Peyer's patch (tissue), 4 donors: ENCODE results near the gene DDX55. TPM values are rescaled to one million over a fixed set of nuclear protein-coding genes. Genes with fewer than 3 reads are reported as not detected.

Source experiments
- DNase-seq, 3 donors: peaks; one replicate each; pipeline ENCODE4 v3.0.0-alpha.2; 2017 to 2019
- H3K27ac ChIP-seq, 4 donors: fragments of 200-600 bp; sonication (generic); one replicate each; pipeline ENCODE4 v1.5.1; 2016 to 2019
- H3K27me3 ChIP-seq, 2 donors: fragments of 200-600 bp; sonication (generic); one replicate each; pipeline ENCODE4 v1.5.1; 2019
- H3K36me3 ChIP-seq, 3 donors: fragments of 200-600 bp; sonication (generic); one replicate each; pipeline ENCODE4 v1.5.1; 2016 to 2019
- H3K4me1 ChIP-seq, 4 donors: fragments of 200-600 bp; sonication (generic); one replicate each; pipeline ENCODE4 v1.5.1; 2016 to 2019
- H3K4me3 ChIP-seq, 4 donors: fragments of 200-600 bp; sonication (generic); 1 replicate in 3 of 4; 2 replicates in 1 of 4; pipeline ENCODE4 v1.5.1; 2016 to 2019; ENCODE audit warnings: mild to moderate bottlenecking in 1 of 4
- H3K9me3 ChIP-seq, 4 donors: fragments of 200-600 bp; sonication (generic); one replicate each; pipeline ENCODE4 v1.5.1; 2016 to 2019; ENCODE audit warnings: mild to moderate bottlenecking in 1 of 4
- POLR2A ChIP-seq, 2 donors: fragments of 450-650 bp; IDR thresholded peaks; one replicate each; pipeline ENCODE4 v1.5.1; 2017; ENCODE audit warnings: antibody characterized with exemption in 2 of 2, mild to moderate bottlenecking in 2 of 2, moderate library complexity in 2 of 2
- total RNA-seq, 4 donors: library from RNA; depleted of rRNA; stranded (reverse); fragments of >200 nt; gene quantifications; one replicate each; pipeline ENCODE4 v1.1.0, GENCODE V29; 2016
- TF ChIP-seq, protein P1 (sequence below), 6 experiments: fragments of 450-650 bp in 4 of 6; fragments of 200-600 bp in 2 of 6; sonication (generic) in 1 of 6; IDR thresholded peaks; one replicate each; pipeline ENCODE4 v1.5.1; 2017 to 2019; ENCODE audit warnings: antibody characterized with exemption in 6 of 6, mild to moderate bottlenecking in 3 of 6, moderate library complexity in 1 of 6

DDX55 gene
- total RNA-seq, 4 donors from 2014 or later, result 15.2 to 47.9 (median 24.4) TPM

DNA sequence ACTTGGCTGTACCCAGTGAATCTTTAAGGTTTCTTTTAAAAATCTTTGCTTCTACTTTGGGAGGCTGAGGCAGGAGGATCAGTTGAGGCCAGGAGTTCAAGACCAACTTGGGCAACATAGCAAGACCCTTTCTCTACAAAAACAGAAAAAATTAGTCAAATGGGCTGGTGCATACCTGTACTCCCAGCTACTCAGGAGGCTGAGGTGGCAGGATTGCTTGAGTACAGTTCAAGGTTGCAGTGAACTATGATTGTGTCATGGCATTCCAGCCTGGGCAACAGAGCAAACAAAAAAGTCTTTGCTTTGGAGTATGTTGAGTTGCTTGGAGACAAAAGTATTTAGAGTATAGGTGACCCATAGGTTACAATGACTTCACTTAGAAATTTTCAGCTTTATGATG, 6.2 kb upstream of the DDX55 start:
- H3K27me3 ChIP-seq, result no peaks in the 10 kb centered on the region
- no peaks in the 10 kb centered on the region for H3K9me3 ChIP-seq
- no peak overlapping the region for H3K27ac ChIP-seq
- no peak for TF ChIP-seq POLR2A (IDR thresholded peaks at IDR 0.05)
- TF ChIP-seq, protein P1, sequence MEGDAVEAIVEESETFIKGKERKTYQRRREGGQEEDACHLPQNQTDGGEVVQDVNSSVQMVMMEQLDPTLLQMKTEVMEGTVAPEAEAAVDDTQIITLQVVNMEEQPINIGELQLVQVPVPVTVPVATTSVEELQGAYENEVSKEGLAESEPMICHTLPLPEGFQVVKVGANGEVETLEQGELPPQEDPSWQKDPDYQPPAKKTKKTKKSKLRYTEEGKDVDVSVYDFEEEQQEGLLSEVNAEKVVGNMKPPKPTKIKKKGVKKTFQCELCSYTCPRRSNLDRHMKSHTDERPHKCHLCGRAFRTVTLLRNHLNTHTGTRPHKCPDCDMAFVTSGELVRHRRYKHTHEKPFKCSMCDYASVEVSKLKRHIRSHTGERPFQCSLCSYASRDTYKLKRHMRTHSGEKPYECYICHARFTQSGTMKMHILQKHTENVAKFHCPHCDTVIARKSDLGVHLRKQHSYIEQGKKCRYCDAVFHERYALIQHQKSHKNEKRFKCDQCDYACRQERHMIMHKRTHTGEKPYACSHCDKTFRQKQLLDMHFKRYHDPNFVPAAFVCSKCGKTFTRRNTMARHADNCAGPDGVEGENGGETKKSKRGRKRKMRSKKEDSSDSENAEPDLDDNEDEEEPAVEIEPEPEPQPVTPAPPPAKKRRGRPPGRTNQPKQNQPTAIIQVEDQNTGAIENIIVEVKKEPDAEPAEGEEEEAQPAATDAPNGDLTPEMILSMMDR (IDR thresholded peaks at IDR 0.05), result no peak
- H3K4me1 ChIP-seq, result peaks cover 0 to 1% (median 0%) of the 10 kb centered on the region in 4 donors
- no peak overlapping the region for H3K4me3 ChIP-seq
- peaks cover 0 to 61% (median 0%) of the 10 kb centered on the region in 3 donors for H3K36me3 ChIP-seq
- no peak for DNase-seq

DNA sequence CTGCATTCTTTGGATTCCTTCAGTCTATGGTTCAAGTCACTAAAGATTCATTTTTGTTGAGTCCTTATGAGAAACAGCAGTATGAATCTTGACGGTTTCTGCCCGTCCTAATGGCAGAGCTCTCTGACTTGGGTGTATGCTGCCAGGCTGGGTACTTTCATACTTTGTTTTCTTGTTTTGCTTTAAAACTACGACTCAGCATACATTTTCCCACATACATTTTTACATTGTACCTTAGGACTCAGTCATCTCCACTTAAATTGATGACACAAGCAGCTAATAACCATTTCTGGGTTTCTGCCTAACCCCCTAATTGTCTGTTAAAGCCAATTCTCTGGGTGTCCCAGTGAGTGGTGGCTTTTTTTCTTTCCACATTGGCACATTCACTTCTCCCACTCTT, 4.8 kb upstream of the DDX55 start:
- no peak for TF ChIP-seq POLR2A (IDR thresholded peaks at IDR 0.05)
- TF ChIP-seq, protein P1 (IDR thresholded peaks at IDR 0.05), result no peak
- H3K27me3 ChIP-seq, result no peaks in the 10 kb centered on the region
- H3K4me1 ChIP-seq, result peaks cover 0 to 4% (median 0%) of the 10 kb centered on the region in 4 donors
- no peak for DNase-seq
- H3K27ac ChIP-seq, result no peak overlapping the region
- H3K9me3 ChIP-seq, result no peaks in the 10 kb centered on the region
- peaks cover 0 to 48% (median 0%) of the 10 kb centered on the region in 3 donors for H3K36me3 ChIP-seq
- H3K4me3 ChIP-seq, result no peak overlapping the region

DNA sequence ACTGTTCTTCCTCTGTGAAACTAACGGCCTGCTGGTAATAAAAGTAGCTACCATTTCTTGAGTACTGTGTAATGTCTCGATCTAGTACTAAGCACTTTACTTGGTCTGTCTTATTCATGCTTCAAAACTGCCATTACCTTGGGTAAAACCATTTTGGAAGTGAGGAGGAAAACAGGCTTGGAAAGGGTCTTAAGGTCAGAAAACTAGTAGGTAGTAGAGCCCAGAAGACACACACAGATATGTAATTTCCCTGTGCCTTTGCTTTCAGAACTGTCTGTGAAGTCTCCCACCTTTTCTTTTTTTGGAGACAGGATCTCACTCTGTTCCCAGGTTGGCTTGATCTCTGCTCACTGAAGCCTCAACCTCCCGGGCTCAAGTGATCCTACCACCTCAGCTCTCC, 3.4 kb upstream of the DDX55 start:
- H3K9me3 ChIP-seq, result no peaks in the 10 kb centered on the region
- peaks cover 0 to 38% (median 0%) of the 10 kb centered on the region in 3 donors for H3K36me3 ChIP-seq
- no peak overlapping the region for H3K27ac ChIP-seq
- peaks cover 0 to 14% (median 8%) of the 10 kb centered on the region in 4 donors for H3K4me1 ChIP-seq
- no peak for TF ChIP-seq POLR2A (IDR thresholded peaks at IDR 0.05)
- TF ChIP-seq, protein P1 (IDR thresholded peaks at IDR 0.05), result no peak
- DNase-seq, result no peak
- H3K27me3 ChIP-seq, result no peaks in the 10 kb centered on the region
- no peak overlapping the region for H3K4me3 ChIP-seq

DNA sequence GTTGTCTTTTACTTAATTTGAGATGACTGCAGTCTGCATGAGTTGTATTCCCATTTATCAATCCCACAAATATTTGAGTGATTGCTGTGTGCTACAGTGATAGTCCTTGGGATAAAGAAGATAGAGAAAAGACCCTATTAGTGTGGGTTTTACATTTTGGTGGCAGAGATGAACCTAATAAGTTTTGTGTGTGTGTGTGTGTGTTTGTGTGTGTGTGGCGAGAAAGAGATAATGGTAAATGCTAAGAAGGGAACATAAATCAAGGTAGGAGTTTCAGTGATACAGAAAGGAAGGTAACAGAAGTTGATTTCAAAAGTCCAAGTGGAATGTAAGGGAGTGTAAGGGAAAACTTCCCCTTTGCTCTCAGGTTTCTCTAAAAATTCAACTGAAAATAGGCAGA, 2.6 kb upstream of the DDX55 start:
- H3K27me3 ChIP-seq, result no peaks in the 10 kb centered on the region
- no peak for DNase-seq
- H3K4me3 ChIP-seq, result no peak overlapping the region
- peaks cover 0 to 32% (median 0%) of the 10 kb centered on the region in 3 donors for H3K36me3 ChIP-seq
- H3K4me1 ChIP-seq, result peaks cover 0 to 22% (median 8%) of the 10 kb centered on the region in 4 donors
- no peak for TF ChIP-seq POLR2A (IDR thresholded peaks at IDR 0.05)
- TF ChIP-seq, protein P1 (IDR thresholded peaks at IDR 0.05), result no peak
- H3K27ac ChIP-seq, result no peak overlapping the region
- H3K9me3 ChIP-seq, result no peaks in the 10 kb centered on the region

DNA sequence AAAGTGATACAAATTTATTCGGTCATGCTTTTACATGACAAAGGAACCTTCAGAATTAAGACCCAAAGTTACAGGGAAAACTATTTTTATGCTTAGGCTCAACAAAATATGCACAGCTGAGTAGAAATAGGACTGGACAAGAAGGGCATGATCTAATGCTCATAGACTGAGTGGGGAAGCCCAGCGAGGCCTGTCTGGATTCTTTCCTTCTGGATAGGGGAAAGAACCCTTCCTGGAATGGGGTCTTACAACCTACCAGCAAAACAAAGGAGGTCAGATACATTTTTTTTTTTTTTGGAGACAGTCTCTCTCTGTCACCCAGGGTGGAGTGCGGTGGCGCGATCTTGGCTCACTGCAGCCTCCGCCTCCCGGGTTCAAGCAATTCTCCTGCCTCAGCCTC, 2.2 kb upstream of the DDX55 start:
- Histone ChIP-seq H3K4me3 (no peak overlapping the region), H3K27ac (no peak overlapping the region), H3K4me1 (peaks cover 0 to 23% (median 8%) of the 10 kb centered on the region in 4 donors), H3K36me3 (peaks cover 0 to 28% (median 0%) of the 10 kb centered on the region in 3 donors), H3K9me3 (no peaks in the 10 kb centered on the region), H3K27me3 (no peaks in the 10 kb centered on the region)
- TF ChIP-seq, protein P1 (IDR thresholded peaks at IDR 0.05), result no peak
- no peak for TF ChIP-seq POLR2A (IDR thresholded peaks at IDR 0.05)
- no peak for DNase-seq
